ENCODE data around the gene RPL39.
"Not testable (repeated sequence)": the region's sequence is repeated elsewhere in the genome, so short reads cannot be mapped to it uniquely, and the experiment has no call there.

Gene RPL39

DNA sequence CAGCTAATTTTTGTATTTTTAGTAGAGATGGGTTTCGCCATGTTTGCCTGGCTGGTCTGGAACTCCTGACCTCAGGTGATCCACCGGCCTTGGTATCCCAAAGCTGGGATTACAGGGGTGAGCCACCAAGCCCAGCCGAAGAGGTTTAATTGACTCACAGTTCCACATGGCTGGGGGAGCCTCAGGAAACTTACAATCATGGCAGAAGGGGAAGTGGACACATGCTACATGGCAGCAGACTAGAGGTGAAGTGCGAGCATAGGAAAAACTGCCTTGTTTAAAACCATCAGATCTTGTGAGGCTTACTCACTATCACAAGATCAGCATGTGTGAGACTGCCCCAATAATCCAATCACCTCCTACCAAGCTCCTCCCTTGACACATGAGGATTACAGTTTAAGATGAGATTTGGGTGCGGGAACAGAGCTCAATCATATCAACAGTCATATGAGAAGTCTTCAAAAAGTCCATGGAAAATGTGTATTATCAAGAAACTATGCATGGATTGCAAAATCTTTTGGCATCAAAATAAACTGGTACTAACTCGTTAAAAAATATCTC is 25.8 kb upstream of the RPL39 start:
- Histone ChIP-seq H3K9ac (no peak overlapping the region), H2AFZ (no peak overlapping the region), H3K27ac (no peak overlapping the region), H3K4me2 (ENCODE audit: low read length) (no peak overlapping the region), H3K27me3 (ENCODE audit: control insufficient read depth, insufficient read depth, low read length) (no peaks in the 10 kb centered on the region), H3K4me3 (ENCODE audit: low read depth, low read length) (no peak overlapping the region), H3K36me3 (ENCODE audit: control insufficient read depth, insufficient read depth, low read length) (no peaks in the 10 kb centered on the region), H3K4me1 (no peaks in the 10 kb centered on the region), H3K9me3 (ENCODE audit: control insufficient read depth, low read length) (no peaks in the 10 kb centered on the region), H3K79me2 (no peaks in the 10 kb centered on the region)
- TF ChIP-seq, protein P1, sequence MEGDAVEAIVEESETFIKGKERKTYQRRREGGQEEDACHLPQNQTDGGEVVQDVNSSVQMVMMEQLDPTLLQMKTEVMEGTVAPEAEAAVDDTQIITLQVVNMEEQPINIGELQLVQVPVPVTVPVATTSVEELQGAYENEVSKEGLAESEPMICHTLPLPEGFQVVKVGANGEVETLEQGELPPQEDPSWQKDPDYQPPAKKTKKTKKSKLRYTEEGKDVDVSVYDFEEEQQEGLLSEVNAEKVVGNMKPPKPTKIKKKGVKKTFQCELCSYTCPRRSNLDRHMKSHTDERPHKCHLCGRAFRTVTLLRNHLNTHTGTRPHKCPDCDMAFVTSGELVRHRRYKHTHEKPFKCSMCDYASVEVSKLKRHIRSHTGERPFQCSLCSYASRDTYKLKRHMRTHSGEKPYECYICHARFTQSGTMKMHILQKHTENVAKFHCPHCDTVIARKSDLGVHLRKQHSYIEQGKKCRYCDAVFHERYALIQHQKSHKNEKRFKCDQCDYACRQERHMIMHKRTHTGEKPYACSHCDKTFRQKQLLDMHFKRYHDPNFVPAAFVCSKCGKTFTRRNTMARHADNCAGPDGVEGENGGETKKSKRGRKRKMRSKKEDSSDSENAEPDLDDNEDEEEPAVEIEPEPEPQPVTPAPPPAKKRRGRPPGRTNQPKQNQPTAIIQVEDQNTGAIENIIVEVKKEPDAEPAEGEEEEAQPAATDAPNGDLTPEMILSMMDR (IDR thresholded peaks at IDR 0.05): no peak

DNA sequence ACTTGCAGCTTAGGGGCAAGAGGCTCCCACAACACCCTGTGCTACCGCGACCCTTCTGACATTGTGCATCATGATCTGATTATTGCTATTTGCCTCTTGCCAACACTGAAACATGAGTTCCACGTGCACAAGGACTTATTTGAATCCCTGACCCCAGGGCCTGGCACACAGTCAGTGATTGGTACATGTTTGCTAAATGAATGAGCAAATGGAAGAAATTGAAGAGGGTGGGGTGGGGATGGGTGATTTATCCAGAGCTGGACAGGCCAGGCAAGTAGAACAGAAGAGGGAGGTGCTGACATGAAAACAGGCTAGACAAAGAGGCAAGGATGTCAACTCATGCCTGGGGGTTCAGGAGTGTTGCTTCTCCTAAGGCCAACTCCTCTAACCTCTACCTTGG is 24.9 kb upstream of the RPL39 start:
- Histone ChIP-seq H3K4me1 (no peaks in the 10 kb centered on the region), H3K79me2 (no peaks in the 10 kb centered on the region), H3K27ac (no peak overlapping the region), H3K9me3 (ENCODE audit: control insufficient read depth, low read length) (no peaks in the 10 kb centered on the region), H3K4me2 (ENCODE audit: low read length) (no peak overlapping the region), H3K9ac (no peak overlapping the region), H3K27me3 (ENCODE audit: control insufficient read depth, insufficient read depth, low read length) (no peaks in the 10 kb centered on the region), H3K4me3 (ENCODE audit: low read depth, low read length) (no peak overlapping the region), H3K36me3 (ENCODE audit: control insufficient read depth, insufficient read depth, low read length) (no peaks in the 10 kb centered on the region), H2AFZ (no peak overlapping the region)
- TF ChIP-seq, protein P1 (IDR thresholded peaks at IDR 0.05): no peak

DNA sequence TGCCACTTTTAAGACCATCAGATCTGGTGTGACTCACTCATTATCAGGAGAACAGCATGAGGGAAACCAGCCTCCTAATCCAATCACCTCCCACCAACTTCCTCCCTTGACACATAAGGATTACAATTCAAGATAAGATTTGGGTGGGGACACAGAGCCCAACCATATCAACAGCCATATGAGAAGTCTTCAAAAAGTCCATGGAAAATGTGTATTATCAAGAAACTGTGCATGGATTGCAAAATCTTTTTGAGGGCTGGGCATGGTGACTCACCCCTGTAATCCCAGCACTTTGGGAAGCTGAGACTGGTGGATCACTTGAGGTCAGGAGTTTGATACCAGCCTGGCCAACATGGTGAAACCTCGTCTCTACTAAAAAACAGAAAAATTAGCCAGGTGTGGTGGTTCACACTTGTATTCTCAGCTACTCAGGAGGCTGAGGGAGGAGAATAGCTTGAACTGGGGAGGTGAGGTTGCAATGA is 17.8 kb upstream of the RPL39 start:
- Histone ChIP-seq H3K27ac (no peak overlapping the region), H3K79me2 (no peaks in the 10 kb centered on the region), H3K4me1 (no peaks in the 10 kb centered on the region), H3K4me2 (ENCODE audit: low read length) (no peak overlapping the region), H3K36me3 (ENCODE audit: control insufficient read depth, insufficient read depth, low read length) (no peaks in the 10 kb centered on the region), H3K4me3 (ENCODE audit: low read depth, low read length) (no peak overlapping the region), H3K9me3 (ENCODE audit: control insufficient read depth, low read length) (no peaks in the 10 kb centered on the region), H3K9ac (no peak overlapping the region), H2AFZ (no peak overlapping the region), H3K27me3 (ENCODE audit: control insufficient read depth, insufficient read depth, low read length) (no peaks in the 10 kb centered on the region)
- TF ChIP-seq, protein P1 (IDR thresholded peaks at IDR 0.05): no peak

DNA sequence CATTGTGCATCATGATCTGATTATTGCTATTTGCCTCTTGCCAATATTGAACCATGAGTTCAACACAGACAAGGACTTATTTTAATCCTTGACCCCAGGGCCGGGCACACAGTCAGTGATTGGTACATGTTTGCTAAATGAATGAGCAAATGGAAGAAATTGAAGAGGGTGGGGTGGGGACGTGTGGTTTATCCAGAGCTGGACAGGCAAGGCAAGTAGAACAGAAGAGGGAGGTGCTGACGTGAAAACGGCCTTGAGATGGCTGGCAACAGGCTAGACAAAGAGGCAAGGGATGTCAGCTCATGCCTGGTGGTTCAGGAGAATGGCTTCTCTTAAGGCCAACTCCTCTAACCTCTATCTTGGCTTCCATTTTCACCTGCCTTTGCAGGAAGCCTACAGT is 17.0 kb upstream of the RPL39 start:
- H3K79me2 ChIP-seq; H3K27me3 ChIP-seq (ENCODE audit: control insufficient read depth, insufficient read depth, low read length); H3K4me3 ChIP-seq (ENCODE audit: low read depth, low read length); H3K9me3 ChIP-seq (ENCODE audit: control insufficient read depth, low read length); H3K36me3 ChIP-seq (ENCODE audit: control insufficient read depth, insufficient read depth, low read length); H3K4me1 ChIP-seq; H3K4me2 ChIP-seq (ENCODE audit: low read length); H2AFZ ChIP-seq; H3K9ac ChIP-seq; H3K27ac ChIP-seq: not testable (repeated sequence)

DNA sequence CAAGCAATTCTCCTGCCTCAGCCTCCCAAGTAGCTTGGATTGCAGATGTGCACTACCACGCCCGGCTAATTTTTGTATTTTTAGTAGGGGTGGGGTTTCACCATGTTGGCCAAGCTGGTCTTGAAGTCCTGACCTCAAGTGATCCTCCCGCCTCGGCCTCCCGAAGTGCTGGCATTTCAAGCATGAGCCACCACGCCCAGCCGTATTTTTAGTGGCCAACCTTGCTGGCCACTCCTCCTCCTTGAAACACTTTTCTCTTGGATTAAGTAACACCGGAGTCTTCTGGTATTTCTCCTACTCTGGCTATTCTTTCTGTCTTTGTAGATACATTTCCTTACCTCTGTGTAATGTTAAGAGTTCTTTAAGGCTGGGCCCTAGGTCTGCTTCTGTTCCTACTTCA is 11.1 kb upstream of the RPL39 start:
- no peak overlapping the region for H3K4me3 ChIP-seq (ENCODE audit: low read depth, low read length)
- H3K4me1 ChIP-seq: no peaks in the 10 kb centered on the region
- H3K79me2 ChIP-seq: no peaks in the 10 kb centered on the region
- H3K27ac ChIP-seq: no peak overlapping the region
- TF ChIP-seq, protein P1 (IDR thresholded peaks at IDR 0.05): no peak
- no peaks in the 10 kb centered on the region for H3K27me3 ChIP-seq (ENCODE audit: control insufficient read depth, insufficient read depth, low read length)
- no peaks in the 10 kb centered on the region for H3K36me3 ChIP-seq (ENCODE audit: control insufficient read depth, insufficient read depth, low read length)
- H2AFZ ChIP-seq: no peak overlapping the region
- no peaks in the 10 kb centered on the region for H3K9me3 ChIP-seq (ENCODE audit: control insufficient read depth, low read length)
- H3K9ac ChIP-seq: no peak overlapping the region
- H3K4me2 ChIP-seq (ENCODE audit: low read length): no peak overlapping the region
